ENCODE data around the gene RIPK1. TPM values are rescaled to one million over a fixed set of nuclear protein-coding genes. Genes with fewer than 3 reads are reported as not detected.
"Not testable (repeated sequence)": the region's sequence is repeated elsewhere in the genome, so short reads cannot be mapped to it uniquely, and the experiment has no call there.

Gene RIPK1
- total and polyA plus RNA-seq, 2 of the 8 experiments (the other 6 are each of a cell fraction or from before 2014, with no cell fraction given): 5.9 to 22.9 TPM

DNA sequence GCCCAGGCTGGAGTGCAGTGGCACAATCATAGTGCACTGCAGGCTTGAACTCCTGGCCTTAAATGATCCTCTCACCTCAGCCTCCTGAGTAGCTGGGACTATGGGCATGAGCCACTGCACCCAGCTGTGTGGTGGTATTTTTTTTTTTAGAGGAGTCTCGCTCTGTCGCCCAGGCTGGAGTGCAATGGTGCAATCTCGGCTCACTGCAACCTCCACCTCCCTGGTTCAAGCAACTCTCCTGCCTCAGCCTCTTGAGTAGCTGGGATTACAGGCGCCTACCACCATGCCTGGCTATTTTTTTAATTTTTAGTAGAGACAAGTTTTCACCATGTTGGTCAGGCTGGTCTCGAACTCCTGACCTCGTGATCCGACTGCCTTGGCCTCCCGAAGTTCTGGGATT is 10.7 kb downstream of the RIPK1 start:
- ChIA-PET CTCF (ENCODE audit: partially characterized antibody) (interaction anchor here (1.6 kb wide), 1 partner anchor 15 kb away, joined by 3 read pairs; no protein-coding TSS in a partner anchor), POLR2A (ENCODE audit: partially characterized antibody) (interaction anchor here (0.7 kb wide), 1 partner anchor 89 kb away, joined by 3 read pairs; no protein-coding TSS in a partner anchor)
- H2BK15ac ChIP-seq (ENCODE audit: low read length); H4K5ac ChIP-seq (ENCODE audit: insufficient read length, low read depth, low read length); H4K8ac ChIP-seq (ENCODE audit: extremely low read depth, insufficient read depth, low read length); H4K20me1 ChIP-seq (replicated peaks in 1 of 2; ENCODE audit: control insufficient read depth in 1 of 2, insufficient read depth in 2 of 2, low read length in 2 of 2); H3K56ac ChIP-seq (replicated peaks; ENCODE audit: insufficient read length, low read depth, low read length); H3K4ac ChIP-seq (replicated peaks; ENCODE audit: insufficient read length, low read depth, low read length); DNase-seq (ENCODE audit: low read depth in 1 of 2, low spot score in 2 of 2); H3K79me1 ChIP-seq (ENCODE audit: low read depth, low read length); H3K23ac ChIP-seq (ENCODE audit: insufficient read length); H3K18ac ChIP-seq (ENCODE audit: extremely low read depth, low read length); H3K23me2 ChIP-seq (ENCODE audit: low read depth, low read length); FAIRE-seq; H3K27me3 ChIP-seq (replicated peaks in 1 of 4; ENCODE audit: control insufficient read depth in 3 of 4, extremely low read depth in 1 of 4, insufficient read depth in 3 of 4, low read length in 3 of 4); H2BK20ac ChIP-seq (ENCODE audit: low read length); H3K4me2 ChIP-seq (ENCODE audit: insufficient read depth in 1 of 2, low read depth in 2 of 2, low read length in 2 of 2); H2BK120ac ChIP-seq (replicated peaks; ENCODE audit: low read depth, low read length); H2AFZ ChIP-seq (ENCODE audit: low read length); H4K91ac ChIP-seq (replicated peaks; ENCODE audit: insufficient read length, low read length); H2BK5ac ChIP-seq (ENCODE audit: low read depth, low read length); H3K9me3 ChIP-seq (ENCODE audit: insufficient read depth in 2 of 2, low read depth in 1 of 2, low read length in 1 of 2); H2BK12ac ChIP-seq (ENCODE audit: low read depth, low read length); H3K14ac ChIP-seq (ENCODE audit: insufficient read length); H3K4me3 ChIP-seq (ENCODE audit: extremely low read depth in 1 of 4, insufficient read depth in 2 of 4, low read depth in 3 of 4, low read length in 4 of 4); H3K27ac ChIP-seq (ENCODE audit: low read depth, low read length); H3K9ac ChIP-seq (replicated peaks in 1 of 4; ENCODE audit: extremely low read depth in 1 of 4, low read depth in 3 of 4, low read length in 3 of 4); H2AK5ac ChIP-seq (ENCODE audit: low read depth, low read length): not testable (repeated sequence)
- H3K79me2 ChIP-seq (ENCODE audit: control insufficient read depth in 1 of 2, insufficient read depth in 2 of 2, low read length in 2 of 2): peaks cover 0 to 15% of the 10 kb centered on the region in 2 experiments; a peak in 2 of 4 replicates
- 97% methylated on average over 8 of the region's 8 CpGs; no CpG with 5 or more reads in 1 of the 2 experiments for WGBS, 2 experiments (ENCODE audit: extremely low coverage in 1 of 2, insufficient coverage in 1 of 2, insufficient read length in 1 of 2, insufficient replicate concordance in 2 of 2, low coverage in 1 of 2, low lambda C conversion rate in 2 of 2, missing lambda C conversion rate in 1 of 2)
- H3K4me1 ChIP-seq (replicated peaks in 1 of 4; ENCODE audit: control insufficient read depth in 3 of 4, insufficient read depth in 4 of 4, low read length in 3 of 4): peaks cover 1 to 17% (median 8%) of the 10 kb centered on the region in 4 experiments; a peak in 6 of 7 replicates
- H3K36me3 ChIP-seq (ENCODE audit: control insufficient read depth in 2 of 4, insufficient read depth in 4 of 4, low read length in 3 of 4): peaks cover 0 to 66% (median 34%) of the 10 kb centered on the region in 4 experiments
